ENCODE data around the gene BPIFB4.
"Not testable (repeated sequence)": the region's sequence is repeated elsewhere in the genome, so short reads cannot be mapped to it uniquely, and the experiment has no call there.

Gene BPIFB4

GRCh38 chr20:33119725-33120720 is 40.6 kb downstream of the BPIFB4 start:
- no peak for DNase-seq (ENCODE audit: low spot score)

DNA sequence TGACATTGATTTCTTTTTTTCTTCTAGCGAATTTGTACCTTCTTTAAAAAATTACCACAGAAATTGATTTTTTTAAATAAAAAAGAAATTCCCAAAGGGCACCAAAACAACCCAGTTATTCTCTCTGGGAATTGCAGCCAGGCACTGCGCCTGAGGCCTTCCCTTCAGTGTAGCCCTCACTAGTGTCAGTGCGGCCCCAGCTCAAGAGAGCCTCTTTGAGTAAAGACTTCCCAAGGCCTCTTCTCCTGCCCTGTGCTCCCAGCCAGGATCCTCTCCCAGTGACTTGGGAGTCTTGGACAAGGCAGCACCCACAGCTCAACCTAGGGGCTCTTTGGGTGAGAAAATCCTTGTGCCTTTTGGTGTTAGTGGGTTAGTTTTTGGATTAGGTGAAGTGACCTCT is 41.5 kb downstream of the BPIFB4 start:
- no peak for DNase-seq (ENCODE audit: low spot score)

DNA sequence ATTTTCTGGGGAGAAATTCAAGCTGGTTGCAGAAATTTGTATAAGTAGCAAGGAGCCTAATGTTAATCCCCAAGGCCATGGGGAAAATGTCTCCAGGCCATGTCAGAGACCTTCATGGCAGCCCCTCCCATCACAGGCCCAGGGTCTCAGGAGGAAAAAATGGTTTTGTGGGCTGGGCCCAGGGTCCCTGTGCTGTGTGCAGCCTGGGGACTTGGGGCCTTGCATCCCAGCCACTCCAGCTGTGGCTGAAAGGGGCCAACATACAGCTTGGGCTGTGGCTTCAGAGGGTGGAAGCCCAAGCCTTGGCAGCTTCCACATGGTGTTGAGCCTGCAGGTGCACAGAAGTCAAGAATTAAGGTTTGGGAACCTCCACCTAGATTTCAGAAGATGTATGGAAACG is 42.9 kb downstream of the BPIFB4 start:
- not testable (repeated sequence) for DNase-seq (ENCODE audit: low spot score)

- DNase-seq (ENCODE audit: low spot score) = no peak
Measured at GRCh38 chr20:33124261-33124660, 44.8 kb downstream of the BPIFB4 start.

- DNase-seq (ENCODE audit: low spot score) = no peak
Measured at GRCh38 chr20:33124994-33125393, 45.6 kb downstream of the BPIFB4 start.

GRCh38 chr20:33125983-33126382 is 46.5 kb downstream of the BPIFB4 start:
- no peak for DNase-seq (ENCODE audit: low spot score)

DNA sequence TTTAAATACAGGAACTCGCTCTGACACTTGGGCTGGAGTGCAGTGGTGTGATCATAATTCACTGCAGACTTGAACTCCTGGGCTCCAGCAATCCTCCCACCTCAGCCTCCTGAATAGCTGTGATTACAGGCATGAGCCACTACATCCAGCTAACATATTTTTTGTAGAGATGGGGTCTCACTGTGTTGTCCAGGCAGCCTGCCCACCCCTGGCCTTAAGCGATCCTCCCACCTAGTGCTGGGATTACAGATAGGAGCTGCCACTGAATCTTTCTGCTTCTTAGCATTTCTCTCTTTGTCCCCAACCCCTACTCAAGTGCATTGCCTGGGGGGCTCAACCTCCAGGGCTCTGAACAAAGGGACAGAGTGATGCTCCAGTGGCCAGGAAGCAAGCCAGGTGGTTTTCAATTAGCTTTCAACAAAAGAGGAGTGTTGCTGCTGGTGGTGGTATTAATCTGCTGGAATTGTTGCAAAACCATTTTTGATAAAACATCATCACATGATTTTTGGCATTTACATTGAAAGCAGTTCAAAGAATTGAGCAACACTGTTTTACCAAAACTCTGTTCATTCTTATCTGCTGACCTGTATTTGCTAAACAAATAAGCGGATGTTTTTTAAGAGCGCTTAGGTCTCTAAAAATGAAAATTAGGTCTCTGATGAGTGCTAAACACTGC is 48.1 kb downstream of the BPIFB4 start:
- no peak for DNase-seq (ENCODE audit: low spot score)

DNA sequence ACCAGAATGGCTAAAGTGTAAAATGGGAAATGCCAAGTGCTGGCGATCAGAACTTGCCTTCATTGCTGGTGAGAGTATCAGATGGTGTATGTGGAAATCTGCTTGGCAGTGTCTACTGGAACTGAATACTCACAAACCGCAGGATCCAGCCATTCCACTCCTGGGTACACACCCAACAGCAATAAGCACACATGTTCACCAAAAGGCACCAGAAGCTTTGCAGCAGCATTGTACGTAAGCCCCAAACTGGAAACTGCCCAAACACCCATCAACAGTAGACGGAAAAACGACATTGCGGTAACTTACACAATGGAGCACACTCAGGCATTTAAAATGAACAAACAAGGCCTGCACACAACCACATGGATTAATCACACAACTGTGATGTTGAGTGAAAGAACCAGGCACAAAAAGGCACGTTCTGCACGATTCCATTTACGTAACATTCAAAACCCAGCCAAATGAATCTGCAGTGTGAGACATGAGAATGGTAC is 51.2 kb downstream of the BPIFB4 start:
- no peak for DNase-seq (ENCODE audit: low spot score)

GRCh38 chr20:33131949-33132473 is 52.6 kb downstream of the BPIFB4 start:
- no peak for DNase-seq (ENCODE audit: low spot score)

GRCh38 chr20:33132513-33133372 is 53.3 kb downstream of the BPIFB4 start:
- DNase-seq (ENCODE audit: low spot score) = no peak

GRCh38 chr20:33133373-33133941 is 54.0 kb downstream of the BPIFB4 start:
- no peak for DNase-seq (ENCODE audit: low spot score)

DNA sequence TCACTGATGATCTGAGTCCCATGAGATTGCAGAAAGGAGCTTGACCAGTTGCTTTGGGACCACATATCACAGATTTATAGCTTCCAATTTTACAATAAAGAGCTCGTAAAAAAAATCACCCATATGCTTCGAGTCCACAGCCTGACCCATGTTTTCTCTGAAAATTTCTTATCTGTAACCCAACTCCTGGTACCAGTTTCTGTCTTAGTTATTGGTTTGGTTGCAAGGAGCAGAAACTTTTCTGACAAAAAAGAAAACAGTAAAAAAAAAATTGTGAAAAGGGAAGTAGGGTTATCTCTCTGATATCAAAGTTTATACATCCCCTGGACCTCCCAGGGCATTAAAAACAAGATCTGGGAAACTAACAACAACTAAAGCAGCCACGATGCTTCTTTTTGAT is 57.8 kb downstream of the BPIFB4 start:
- DNase-seq (ENCODE audit: low spot score) = no peak

DNA sequence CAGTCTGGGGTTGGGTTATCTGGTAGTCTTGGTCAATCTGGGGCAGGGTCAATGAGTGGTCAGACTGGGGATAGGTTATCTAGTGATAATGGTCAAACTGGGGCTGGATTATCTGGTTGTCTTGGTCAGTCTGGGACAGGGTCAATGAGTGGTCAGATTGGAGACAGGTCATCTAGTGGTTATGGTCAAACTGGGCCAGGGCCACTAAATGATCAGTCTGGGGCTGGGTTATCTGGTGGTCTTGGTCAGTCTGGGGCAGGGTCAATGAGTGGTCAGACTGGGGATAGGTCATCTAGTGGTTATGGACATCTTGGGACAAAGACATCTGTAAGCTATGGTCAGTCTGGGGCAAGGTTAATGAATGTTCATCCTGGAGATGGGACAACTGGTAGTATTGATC is 60.0 kb downstream of the BPIFB4 start:
- no peak for DNase-seq (ENCODE audit: low spot score)

DNA sequence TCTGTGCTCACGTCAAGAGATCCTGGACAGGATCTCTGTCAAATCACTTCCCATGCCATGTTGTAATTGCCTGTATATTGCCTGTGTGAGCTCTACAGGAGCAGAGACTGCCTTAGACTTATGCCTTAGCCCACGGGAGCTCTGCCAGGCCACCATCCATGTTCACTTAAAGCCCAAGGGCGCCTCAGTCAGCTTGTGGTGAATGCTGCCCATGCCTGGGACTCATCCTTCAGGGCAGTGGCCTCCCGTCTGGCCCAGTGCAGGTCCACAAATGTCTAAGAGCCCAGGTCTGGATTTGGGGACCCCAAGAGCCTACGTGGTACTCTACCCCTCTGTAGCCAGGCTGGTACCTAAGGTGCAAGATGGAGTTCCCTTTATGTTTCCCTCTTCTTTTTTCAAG is 66.1 kb downstream of the BPIFB4 start:
- DNase-seq (ENCODE audit: low spot score) = no peak

- DNase-seq (ENCODE audit: low spot score) = no peak
Measured at GRCh38 chr20:33147299-33147698, 67.9 kb downstream of the BPIFB4 start.

- DNase-seq (ENCODE audit: low spot score) = no peak
Measured at GRCh38 chr20:33148040-33148439, 68.6 kb downstream of the BPIFB4 start.

- no peak for DNase-seq (ENCODE audit: low spot score)
Measured at GRCh38 chr20:33154252-33154651, 74.8 kb downstream of the BPIFB4 start.

GRCh38 chr20:33158637-33159385 is 79.4 kb downstream of the BPIFB4 start:
- DNase-seq (ENCODE audit: low spot score) = no peak

DNA sequence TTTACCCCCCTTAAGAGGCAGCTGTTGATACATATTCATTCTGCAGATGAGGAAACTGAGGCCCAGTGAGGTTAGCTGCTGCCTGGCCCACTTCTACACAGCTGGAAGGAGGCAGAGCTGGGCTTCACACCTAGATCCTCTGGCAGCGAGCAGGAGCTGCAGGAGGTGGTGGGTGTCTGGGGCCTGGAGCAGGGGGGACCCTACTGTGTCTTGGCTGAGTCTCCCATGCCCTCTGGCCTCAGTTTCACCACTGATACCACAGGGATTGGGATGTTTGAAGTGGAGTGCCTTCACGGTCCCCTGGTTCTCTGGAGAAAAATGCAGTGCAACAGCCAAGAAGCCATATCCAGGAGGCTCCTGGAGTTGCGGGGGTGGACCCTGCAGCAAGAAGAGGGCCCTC is 80.3 kb downstream of the BPIFB4 start:
- DNase-seq (ENCODE audit: low spot score) = no peak

DNA sequence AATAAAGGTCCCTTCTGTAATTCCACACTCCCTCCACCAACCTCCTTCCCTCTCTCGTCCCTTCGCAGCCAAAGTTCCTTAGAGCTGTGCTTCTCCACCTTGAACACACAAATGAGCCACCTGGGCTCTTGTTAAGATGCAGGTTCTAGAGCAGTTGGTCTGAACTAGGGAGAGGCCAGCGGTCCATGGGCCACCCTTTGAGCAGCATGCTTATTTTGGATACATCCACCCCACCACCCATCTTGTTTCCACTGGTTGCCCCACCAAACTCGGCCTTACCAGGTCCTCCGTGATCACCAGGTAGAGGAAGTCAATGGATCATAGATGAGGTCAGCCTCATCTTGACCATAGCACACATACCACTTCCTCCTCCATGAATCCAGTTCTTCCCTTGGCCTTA is 81.2 kb downstream of the BPIFB4 start:
- DNase-seq (ENCODE audit: low spot score) = no peak

All from CD4-positive, alpha-beta T cell treated with Interleukin-6 at 100 ng/mL for 8 hours (primary cell).